Right cardiac atrium (tissue), 5 donors: ENCODE measurements around the gene KDM5B. TPM values are rescaled to one million over a fixed set of nuclear protein-coding genes. Genes with fewer than 3 reads are reported as not detected.

ENCODE experiments used
- ATAC-seq, 2 donors: fragments of 200-7000 bp; cut with Tn5 transposase; one replicate each; pipeline versions ENCODE4 v1.8.0 to v1.9.1; 2020; ENCODE audit warnings: moderate library complexity in 2 of 2, mild to moderate bottlenecking in 1 of 2
- DNase-seq, 3 donors: peaks; one replicate each; pipeline ENCODE4 v3.0.0-alpha.2; 2020
- H3K27ac ChIP-seq: one replicate; pipeline ENCODE4 v1.5.1; 2013; ENCODE audit warnings: mild to moderate bottlenecking, low read length, control low read depth, moderate library complexity
- H3K27me3 ChIP-seq: one replicate; pipeline ENCODE4 v1.6.1; 2013; ENCODE audit not compliant: control insufficient read depth, insufficient read depth
- H3K4me1 ChIP-seq: one replicate; pipeline ENCODE4 v1.6.1; 2013; ENCODE audit warnings: low read length; ENCODE audit not compliant: control insufficient read depth, insufficient read depth
- H3K4me3 ChIP-seq: one replicate; pipeline ENCODE4 v1.5.1; 2013; ENCODE audit warnings: low read length, control low read depth
- H3K9me3 ChIP-seq: one replicate; pipeline ENCODE4 v1.6.1; 2013; ENCODE audit warnings: low read length; ENCODE audit not compliant: control insufficient read depth
- WGBS: extraction: QIAGEN DNeasy Blood & Tissue Kit; methylation state at CpG from one replicate; pipeline ENCODE4 v1.1.7; 2013; 5-methylcytosine and 5-hydroxymethylcytosine counted together
- intact Hi-C, 4 donors: fragments of 100-400 bp; cut with DNase I; formaldehyde crosslinking; loops; one replicate each; pipeline versions ENCODE4 v1.11.0 to v1.14.0; 2022 to 2023
- long read RNA-seq, 4 donors: library from polyadenylated mRNA; unstranded; transcript quantifications; one replicate each; pipeline ENCODE4 v2.0.0, GENCODE V29; 2020 to 2021
- polyA plus RNA-seq: library from polyadenylated mRNA; stranded (reverse); fragments of 200-250 nt; gene quantifications from one replicate; pipeline ENCODE4 v1.2.3, GENCODE V29; 2013
- total RNA-seq, 4 donors: library from RNA; stranded (reverse); fragmentation: NEBNext Ultra II Directional; extraction: Animal tissue kit (Norgen Biotek cat#: 25700); gene quantifications; one replicate each; pipeline ENCODE4 v1.2.1, GENCODE V29; 2021
- donor health status: healthy with polysubstance abuse.
- donor health status: DM: no; HTN: yes; CAD: no.
- donor health status: DM: no; HTN: no; CAD: no.
- donor health status: DM: no; HTN: yes; CAD: no; lungs with severe emphysema.
- donor health status: DM: yes; HTN: yes; CAD: no.

Gene KDM5B
- total RNA-seq (10 to 100 TPM; 18.4 to 22.0 (median 19.1) TPM), polyA plus RNA-seq (7.4 TPM)
- long read RNA-seq, donor 1, full-length matches to known transcripts, result 2 of 11 reads
- long read RNA-seq, donor 1, partial matches to known transcripts, result 7 of 11 reads
- long read RNA-seq, donor 1, other reads (novel, unspliced or antisense), result 2 of 11 reads
- long read RNA-seq, donor 2, full-length matches to known transcripts, result 1 of 1 reads
- long read RNA-seq, donor 2, partial matches to known transcripts, result 0 of 1 reads
- long read RNA-seq, donor 2, other reads (novel, unspliced or antisense), result 0 of 1 reads
- long read RNA-seq, donor 3, full-length matches to known transcripts, result 7 of 29 reads
- long read RNA-seq, donor 3, partial matches to known transcripts, result 18 of 29 reads
- long read RNA-seq, donor 3, other reads (novel, unspliced or antisense), result 4 of 29 reads
- long read RNA-seq, donor 4, full-length matches to known transcripts, result 1 of 4 reads
- long read RNA-seq, donor 4, partial matches to known transcripts, result 3 of 4 reads
- long read RNA-seq, donor 4, other reads (novel, unspliced or antisense), result 0 of 4 reads

GRCh38 chr1:202807926-202808757 is at the start of gene KDM5B:
Gene KDM5B, minus strand, starts transcription at chr1:202808421. Its CDS starts 116 bp downstream, at chr1:202808305.
- H3K27me3 ChIP-seq, result no peaks in the 10 kb centered on the region
- H3K27ac ChIP-seq, result peak within 1 kb of the TSS; percentile 67
- H3K4me3 ChIP-seq, result peak within 1 kb of the TSS; percentile 63
- under 1% methylated on average over 84 of the region's 84 CpGs for WGBS
- peaks cover 2% of the 10 kb centered on the region for H3K4me1 ChIP-seq
- intact Hi-C loops, result no loop called here
- no peaks in the 10 kb centered on the region for H3K9me3 ChIP-seq
- ATAC-seq, result peak; percentile 45 to 50
- peak; percentile 76 to 91 (median 89) for DNase-seq

DNA sequence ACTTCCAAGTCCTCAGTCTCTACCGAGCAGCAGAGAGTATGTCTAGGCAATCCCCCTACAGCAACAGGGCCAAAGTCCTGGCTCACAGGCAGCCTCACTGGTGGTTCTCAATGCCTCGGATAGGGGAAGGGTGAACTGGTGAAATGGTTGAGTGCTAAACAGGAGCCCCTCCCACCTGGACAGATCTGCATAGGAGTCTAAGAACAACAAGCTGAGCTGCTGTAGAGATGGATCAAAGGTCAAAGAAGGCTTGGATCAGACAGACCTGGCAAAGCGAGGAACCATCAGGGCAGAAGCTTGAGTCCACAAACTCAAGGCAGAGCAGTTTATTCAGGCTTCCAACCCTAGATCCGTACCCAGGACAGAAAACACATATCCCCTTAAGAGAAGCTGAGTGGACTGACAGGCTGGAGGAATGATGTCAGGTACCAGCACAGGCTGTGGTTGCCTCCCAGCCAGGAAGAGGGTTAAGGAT is 49.0 kb upstream of the KDM5B start:
- no peak overlapping the region for H3K4me3 ChIP-seq
- 66% methylated on average over 4 of the region's 4 CpGs for WGBS
- H3K4me1 ChIP-seq, result peaks cover 5% of the 10 kb centered on the region
- DNase-seq (no peak), ATAC-seq (no peak)
- intact Hi-C loops, result no loop called here
- no peak overlapping the region for H3K27ac ChIP-seq
- H3K9me3 ChIP-seq, result no peaks in the 10 kb centered on the region
- H3K27me3 ChIP-seq, result no peaks in the 10 kb centered on the region

- Histone ChIP-seq H3K9me3 (no peaks in the 10 kb centered on the region), H3K27ac (no peak overlapping the region), H3K4me1 (peaks cover 5% of the 10 kb centered on the region), H3K27me3 (no peaks in the 10 kb centered on the region), H3K4me3 (no peak overlapping the region)
- WGBS, result 84% methylated on average over 2 of the region's 2 CpGs
- intact Hi-C loops, result no loop called here
- DNase-seq, result no peak
- no peak for ATAC-seq
These were observed 47.8 kb upstream of the KDM5B start for GRCh38 chr1:202856014-202856413.

DNA sequence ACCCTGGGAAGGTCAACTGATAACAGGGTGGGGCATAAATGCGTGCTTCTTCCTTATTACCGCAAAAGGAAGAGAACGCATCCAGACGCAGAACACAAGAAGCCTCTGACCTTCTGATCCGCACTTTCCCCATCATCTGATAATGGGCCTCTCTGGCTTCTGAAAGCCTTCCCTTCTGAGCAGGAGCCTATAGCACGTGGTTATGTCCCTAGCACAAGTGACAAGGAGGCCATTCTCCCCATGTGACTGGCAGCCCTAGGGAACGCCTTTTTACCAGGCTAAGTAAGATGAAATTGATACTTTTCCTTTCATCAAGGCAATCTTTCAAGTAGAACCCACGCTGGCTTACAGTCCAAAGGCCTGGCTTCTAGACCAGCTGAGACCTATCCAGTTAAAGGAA is 46.6 kb upstream of the KDM5B start:
- intact Hi-C loops, result no loop called here
- H3K27ac ChIP-seq, result no peak overlapping the region
- H3K9me3 ChIP-seq, result no peaks in the 10 kb centered on the region
- ATAC-seq (no peak), DNase-seq (no peak)
- H3K4me1 ChIP-seq, result peaks cover 5% of the 10 kb centered on the region
- H3K27me3 ChIP-seq, result no peaks in the 10 kb centered on the region
- no peak overlapping the region for H3K4me3 ChIP-seq
- 93% methylated on average over 8 of the region's 8 CpGs for WGBS

GRCh38 chr1:202852163-202852904 is 44.1 kb upstream of the KDM5B start:
- DNase-seq, result peak in 1 of 3 donors; percentile 24
- Histone ChIP-seq H3K4me3 (no peak overlapping the region), H3K27me3 (no peaks in the 10 kb centered on the region), H3K4me1 (no peaks in the 10 kb centered on the region), H3K27ac (no peak overlapping the region), H3K9me3 (no peaks in the 10 kb centered on the region)
- WGBS, result 63% methylated on average over 15 of the region's 15 CpGs
- ATAC-seq, result peak in 1 of 2 donors; percentile 59
- intact Hi-C loops, result no loop called here

GRCh38 chr1:202850593-202851362 is 42.6 kb upstream of the KDM5B start:
- H3K27ac ChIP-seq, result no peak overlapping the region
- H3K4me3 ChIP-seq, result no peak overlapping the region
- no peak for ATAC-seq
- peak in 2 of 3 donors; percentile 34 to 72 for DNase-seq
- no peaks in the 10 kb centered on the region for H3K9me3 ChIP-seq
- WGBS, result 85% methylated on average over 7 of the region's 7 CpGs
- H3K27me3 ChIP-seq, result no peaks in the 10 kb centered on the region
- intact Hi-C loops, result no loop called here
- no peaks in the 10 kb centered on the region for H3K4me1 ChIP-seq

GRCh38 chr1:202848191-202848542 is 39.9 kb upstream of the KDM5B start:
- Histone ChIP-seq H3K9me3 (no peaks in the 10 kb centered on the region), H3K4me1 (no peaks in the 10 kb centered on the region), H3K27ac (no peak overlapping the region), H3K4me3 (no peak overlapping the region), H3K27me3 (no peaks in the 10 kb centered on the region)
- no peak for DNase-seq
- intact Hi-C loops, result loop anchor here in 1 of 4 donors (10.0 kb wide), 1 partner anchor 257 kb away; no protein-coding TSS in a partner anchor
- no peak for ATAC-seq
- 57% methylated on average over 2 of the region's 2 CpGs for WGBS

- no peak for DNase-seq
- 54% methylated on average over 6 of the region's 6 CpGs for WGBS
- ATAC-seq, result no peak
- no peaks in the 10 kb centered on the region for H3K4me1 ChIP-seq
- H3K27ac ChIP-seq, result no peak overlapping the region
- no peaks in the 10 kb centered on the region for H3K27me3 ChIP-seq
- no peak overlapping the region for H3K4me3 ChIP-seq
- intact Hi-C loops, result loop anchor here in 1 of 4 donors (10.0 kb wide), 1 partner anchor 260 kb away; no protein-coding TSS in a partner anchor
- H3K9me3 ChIP-seq, result no peaks in the 10 kb centered on the region
These were observed 36.7 kb upstream of the KDM5B start for GRCh38 chr1:202844935-202845334.

- H3K9me3 ChIP-seq, result no peaks in the 10 kb centered on the region
- intact Hi-C loops, result loop anchor here in 1 of 4 donors (10.0 kb wide), 1 partner anchor 261 kb away; no protein-coding TSS in a partner anchor
- DNase-seq, result no peak
- no peak overlapping the region for H3K27ac ChIP-seq
- WGBS, result 95% methylated on average over 5 of the region's 5 CpGs
- ATAC-seq, result no peak
- H3K27me3 ChIP-seq, result no peaks in the 10 kb centered on the region
- no peaks in the 10 kb centered on the region for H3K4me1 ChIP-seq
- no peak overlapping the region for H3K4me3 ChIP-seq
These were observed 36.0 kb upstream of the KDM5B start for GRCh38 chr1:202844259-202844658.

GRCh38 chr1:202843081-202843480 is 34.9 kb upstream of the KDM5B start:
- H3K4me3 ChIP-seq, result no peak overlapping the region
- ATAC-seq, result no peak
- H3K27me3 ChIP-seq, result no peaks in the 10 kb centered on the region
- H3K4me1 ChIP-seq, result no peaks in the 10 kb centered on the region
- intact Hi-C loops, result loop anchor here in 1 of 4 donors (10.0 kb wide), 1 partner anchor 262 kb away; no protein-coding TSS in a partner anchor
- no peak overlapping the region for H3K27ac ChIP-seq
- 79% methylated on average over 11 of the region's 11 CpGs for WGBS
- no peak for DNase-seq
- H3K9me3 ChIP-seq, result no peaks in the 10 kb centered on the region
